ENCODE measurements around the gene MISFA.
"Not testable (repeated sequence)": the region's sequence is repeated elsewhere in the genome, so short reads cannot be mapped to it uniquely, and the experiment has no call there.

Gene MISFA

DNA sequence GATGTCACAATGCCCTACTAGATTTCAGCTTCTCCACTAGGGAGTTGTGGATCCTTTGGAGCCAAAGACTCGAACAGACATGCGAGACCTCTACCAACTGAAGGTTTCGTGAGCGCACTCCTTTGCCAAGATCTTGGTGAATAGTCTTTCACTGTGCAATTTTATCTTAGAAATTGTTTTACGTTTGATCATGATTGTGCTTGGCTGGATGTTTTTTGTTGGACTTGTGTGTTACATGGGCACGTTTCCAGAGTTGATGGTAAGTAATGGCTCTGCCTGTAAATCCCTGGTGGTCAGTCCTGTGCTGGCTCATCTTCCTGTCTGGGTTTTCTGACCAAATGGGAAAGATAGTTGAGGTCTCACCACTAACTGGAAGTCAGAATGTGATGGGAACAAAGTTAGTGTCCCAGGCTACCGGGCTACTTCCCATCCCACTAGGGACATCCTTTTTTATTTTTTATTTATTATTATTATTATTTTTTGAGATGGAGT lies at the start of gene MISFA:
Gene MISFA (plus strand): TSS at position 51 of the 492 bp plus-strand sequence. CDS start 140 bp downstream, at position 191.
- no peak for DNase-seq (ENCODE audit: low read depth in 3 of 3)

GRCh38 chr11:18563090-18563730 lies 36.4 kb upstream of the MISFA start:
- no peak for DNase-seq (ENCODE audit: low read depth in 3 of 3)

DNA sequence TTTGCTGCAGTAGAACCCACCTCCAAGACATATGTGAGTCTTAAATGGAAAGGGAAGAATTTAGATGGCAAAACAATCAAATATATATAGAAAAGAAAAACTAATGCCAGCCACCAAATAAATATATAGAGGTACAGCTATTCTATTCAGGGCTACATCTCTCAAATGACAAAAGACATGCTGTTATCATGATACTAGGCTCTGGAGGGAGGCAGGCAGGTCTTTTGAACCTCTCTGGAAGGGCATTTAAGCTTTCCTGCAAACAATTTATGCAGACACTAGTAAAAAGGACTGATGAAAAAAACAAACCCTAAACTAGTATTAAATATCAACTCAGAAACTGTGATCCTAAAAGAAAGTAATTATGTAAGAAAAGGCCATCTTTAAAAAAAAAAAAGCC lies 35.4 kb upstream of the MISFA start:
- DNase-seq (ENCODE audit: low read depth in 3 of 3): no peak

GRCh38 chr11:18566406-18566805 lies 33.2 kb upstream of the MISFA start:
- no peak for DNase-seq (ENCODE audit: low read depth in 3 of 3)

DNA sequence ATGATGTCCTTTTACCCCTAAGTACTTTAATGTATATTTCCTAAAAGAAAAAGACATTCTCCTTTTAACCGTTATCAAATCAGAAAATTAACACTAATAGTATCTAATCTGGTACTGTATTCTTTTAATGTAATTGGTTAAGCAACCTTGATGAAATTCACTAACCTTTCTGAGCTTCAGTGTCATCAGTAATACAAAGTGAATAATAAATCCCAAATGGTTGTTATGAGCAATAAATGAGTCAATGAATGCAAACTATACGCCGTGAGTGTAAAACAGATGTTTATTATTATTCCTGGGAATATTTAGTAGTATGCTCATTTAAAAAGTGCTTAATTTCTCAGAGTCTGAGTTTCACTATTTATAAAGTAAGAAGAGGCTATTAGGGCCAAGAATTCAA lies 32.5 kb upstream of the MISFA start:
- no peak for DNase-seq (ENCODE audit: low read depth in 3 of 3)

- no peak for DNase-seq (ENCODE audit: low read depth in 3 of 3)
Observed at GRCh38 chr11:18575361-18575760, 24.2 kb upstream of the MISFA start.

- no peak for DNase-seq (ENCODE audit: low read depth in 3 of 3)
Observed at GRCh38 chr11:18578975-18579598, 20.5 kb upstream of the MISFA start.

DNA sequence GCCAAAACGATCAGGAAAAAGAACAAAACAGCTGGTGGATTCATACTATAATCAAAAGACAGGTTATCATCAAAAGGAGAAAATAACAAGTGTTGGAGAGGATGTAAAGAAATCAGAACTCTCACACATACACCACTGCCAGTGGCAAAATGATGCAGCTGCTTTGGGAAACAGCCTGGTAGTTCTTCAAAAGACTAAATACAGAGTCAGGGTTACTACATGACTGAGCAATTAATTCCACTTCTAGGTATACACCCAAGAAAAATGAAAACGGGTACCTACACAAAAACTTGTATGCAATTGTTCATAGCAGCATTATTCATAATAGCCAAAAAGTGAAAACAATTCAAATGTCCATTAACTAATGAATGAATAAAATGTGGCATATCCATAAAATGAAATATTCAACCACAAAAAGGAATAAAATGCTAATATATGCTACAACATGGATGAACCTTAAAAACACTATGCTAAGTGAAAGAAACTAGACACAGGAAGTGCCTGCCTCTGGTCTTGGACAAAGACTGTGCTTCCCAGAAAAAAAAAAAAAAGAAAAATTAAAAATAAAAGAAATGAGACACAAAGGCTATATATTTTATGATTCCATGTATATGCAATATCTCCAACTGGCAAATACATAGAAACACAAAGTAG lies 19.3 kb upstream of the MISFA start:
- DNase-seq (ENCODE audit: low read depth in 3 of 3): no peak

- no peak for DNase-seq (ENCODE audit: low read depth in 3 of 3)
Observed at GRCh38 chr11:18581825-18582224, 17.8 kb upstream of the MISFA start.

GRCh38 chr11:18588297-18589252 lies 11.0 kb upstream of the MISFA start, which contains the start of gene UEVLD:
Gene UEVLD (minus strand): TSS chr11:18588734. CDS start chr11:18588654, 80 bp downstream.
- peak; percentile 31 to 46 (median 38) for DNase-seq (ENCODE audit: low read depth in 3 of 3)

- DNase-seq (ENCODE audit: low read depth in 3 of 3): no peak
Observed at GRCh38 chr11:18590571-18590970, 9.0 kb upstream of the MISFA start.

DNA sequence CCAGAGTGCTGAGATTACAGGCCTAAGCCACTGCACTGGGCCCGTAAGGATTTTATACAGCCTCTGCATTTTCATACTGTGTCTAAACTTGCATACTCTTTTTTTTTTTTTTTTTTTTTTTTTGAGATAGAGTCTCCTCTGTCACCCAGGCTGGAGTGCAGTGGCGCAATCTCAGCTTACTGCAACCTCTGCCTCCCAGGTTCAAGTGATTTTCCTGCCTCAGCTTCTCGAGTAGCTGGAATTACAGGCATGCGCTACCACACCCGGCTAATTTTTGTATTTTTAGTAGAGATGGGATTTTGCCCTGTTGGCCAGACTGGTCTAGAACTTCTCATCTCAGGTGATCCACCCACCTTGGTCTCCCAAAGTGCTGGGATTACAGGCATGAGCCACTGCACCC lies 5.5 kb upstream of the MISFA start:
- DNase-seq (ENCODE audit: low read depth in 3 of 3): not testable (repeated sequence)

- no peak for DNase-seq (ENCODE audit: low read depth in 3 of 3)
Observed at GRCh38 chr11:18594999-18595749, 4.4 kb upstream of the MISFA start.

- no peak for DNase-seq (ENCODE audit: low read depth in 3 of 3)
Observed at GRCh38 chr11:18600915-18601569, 1.5 kb downstream of the MISFA start.

DNA sequence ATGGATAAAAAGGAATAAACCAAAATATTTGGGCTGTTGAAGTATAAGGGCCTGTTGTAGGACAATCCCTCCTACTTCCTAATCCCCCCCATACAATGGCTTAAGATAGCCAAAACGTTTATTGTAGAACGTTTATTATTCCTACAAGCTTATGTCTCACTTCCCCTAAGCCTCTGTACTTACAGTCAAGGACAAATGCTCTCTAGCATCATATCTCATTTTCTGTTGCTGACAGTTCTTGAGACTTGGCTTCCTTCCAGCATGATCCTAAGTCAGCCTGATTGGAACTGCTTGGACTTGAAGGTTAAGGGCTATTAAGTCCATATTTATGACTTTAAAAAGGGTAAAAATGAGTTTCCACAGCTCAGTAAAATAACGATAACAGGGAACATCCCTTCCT lies 8.8 kb downstream of the MISFA start:
- no peak for DNase-seq (ENCODE audit: low read depth in 3 of 3)

DNA sequence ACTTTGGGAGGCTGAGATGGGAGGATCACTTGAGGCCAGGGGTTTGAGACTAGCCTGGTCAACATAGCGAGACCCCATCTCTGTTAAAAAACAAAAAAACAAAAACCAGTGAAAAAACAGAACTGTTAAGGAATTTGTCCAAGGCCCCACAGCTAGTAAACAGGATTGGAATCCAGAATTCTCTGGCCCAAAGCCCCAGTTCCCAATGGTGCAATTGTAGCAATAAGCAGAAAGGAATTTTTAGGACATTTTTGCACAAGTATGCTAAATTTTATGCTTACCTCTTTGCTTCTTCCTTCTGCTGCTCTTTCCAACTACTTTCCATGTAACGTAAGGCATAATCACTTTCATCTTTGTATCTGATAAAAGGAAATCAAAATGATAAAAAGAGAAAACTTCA lies 11.6 kb downstream of the MISFA start:
- no peak for DNase-seq (ENCODE audit: low read depth in 3 of 3)

DNA sequence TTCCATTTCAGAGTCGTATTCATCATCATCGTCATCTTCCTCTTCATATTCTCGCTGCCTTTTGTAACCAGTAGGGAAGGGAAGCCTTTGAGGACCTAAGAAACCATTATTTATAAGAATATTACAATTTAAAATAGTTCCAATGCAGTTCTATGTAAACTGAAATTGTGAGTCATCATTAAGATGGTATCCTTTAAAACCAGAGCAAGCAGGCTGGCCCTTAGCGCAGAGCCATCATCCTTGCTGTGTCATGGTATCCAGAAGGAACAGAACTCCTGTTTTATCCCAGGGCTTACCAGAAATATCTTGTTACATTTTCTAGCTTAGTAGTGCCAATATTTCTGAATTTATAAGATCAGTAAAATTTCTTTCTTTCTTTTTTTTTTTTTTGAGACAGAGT lies 12.8 kb downstream of the MISFA start:
- no peak for DNase-seq (ENCODE audit: low read depth in 3 of 3)

- no peak for DNase-seq (ENCODE audit: low read depth in 3 of 3)
Observed at GRCh38 chr11:18614667-18615066, 15.1 kb downstream of the MISFA start.

DNA sequence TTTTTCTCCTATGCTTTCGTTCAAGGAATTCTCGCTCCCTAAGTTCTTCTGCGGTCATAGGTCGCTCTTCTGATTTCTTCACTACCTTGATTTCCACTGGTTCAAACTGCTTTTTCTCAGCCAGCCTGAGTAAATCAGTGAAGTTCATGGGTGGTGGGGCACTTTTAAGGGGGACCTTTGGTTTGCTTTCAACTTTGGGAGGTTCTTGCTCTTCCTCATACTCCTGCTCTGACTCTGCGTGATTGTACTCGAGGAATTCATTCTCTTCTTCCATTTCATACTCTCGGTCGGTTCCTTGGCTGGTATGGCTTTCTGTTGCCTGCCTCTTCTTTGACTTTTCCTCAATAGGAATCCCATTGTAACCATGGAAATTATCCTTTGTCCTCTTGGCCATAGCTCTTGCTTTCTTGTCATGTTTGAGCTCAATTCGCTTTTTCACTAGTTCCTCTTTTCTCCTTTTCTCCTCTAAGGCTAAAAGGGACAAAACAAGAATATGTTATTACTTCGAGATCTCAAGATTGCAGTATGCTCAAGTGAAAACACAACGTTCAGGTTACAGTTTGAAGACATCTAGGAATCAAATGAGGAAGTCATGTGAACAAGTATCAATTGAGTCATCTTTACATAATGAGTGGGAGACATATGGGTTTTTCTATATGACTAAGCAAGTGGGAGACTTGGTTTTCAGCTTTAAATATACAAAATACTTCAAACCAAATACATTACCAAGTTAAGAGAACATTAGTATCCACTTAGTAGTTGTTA lies 16.2 kb downstream of the MISFA start:
- DNase-seq (ENCODE audit: low read depth in 3 of 3): no peak

All from stimulated activated CD4-positive, alpha-beta T cell treated with anti-CD3 and anti-CD28 coated beads, TNF-alpha, amount 100 ng/mL, for 4 hours (primary cell).